GM18868 (cell line): ENCODE results near the gene LRP1B.
"Not testable (repeated sequence)": the region's sequence is repeated elsewhere in the genome, so short reads cannot be mapped to it uniquely, and the experiment has no call there.

Source experiments
- ATAC-seq: cut with Tn5 transposase; IDR thresholded peaks from one replicate; pipeline ENCODE4 v1.9.1; 2021; ENCODE audit warnings: mild to moderate bottlenecking, moderate library complexity; ENCODE audit not compliant: unreplicated experiment

The LRP1B gene

DNA sequence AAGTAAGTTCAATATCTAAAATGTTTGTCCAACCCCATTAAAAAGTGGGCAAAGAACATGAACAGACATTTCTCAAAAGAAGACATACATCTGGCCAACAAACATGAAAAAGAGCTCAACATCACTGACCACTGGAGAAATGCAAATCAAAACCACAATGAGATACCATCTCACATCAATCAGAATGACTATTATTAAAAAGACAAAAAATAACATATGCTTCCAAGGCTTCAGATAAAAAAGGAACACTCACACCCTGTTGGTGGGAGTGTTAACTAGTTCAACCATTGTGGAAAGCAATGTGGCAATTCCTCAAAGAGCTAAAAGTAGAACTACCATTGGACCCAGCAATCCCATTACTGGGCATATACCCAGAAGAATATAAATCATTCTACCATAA lies 931.1 kb downstream of the LRP1B start:
- no peak for ATAC-seq

DNA sequence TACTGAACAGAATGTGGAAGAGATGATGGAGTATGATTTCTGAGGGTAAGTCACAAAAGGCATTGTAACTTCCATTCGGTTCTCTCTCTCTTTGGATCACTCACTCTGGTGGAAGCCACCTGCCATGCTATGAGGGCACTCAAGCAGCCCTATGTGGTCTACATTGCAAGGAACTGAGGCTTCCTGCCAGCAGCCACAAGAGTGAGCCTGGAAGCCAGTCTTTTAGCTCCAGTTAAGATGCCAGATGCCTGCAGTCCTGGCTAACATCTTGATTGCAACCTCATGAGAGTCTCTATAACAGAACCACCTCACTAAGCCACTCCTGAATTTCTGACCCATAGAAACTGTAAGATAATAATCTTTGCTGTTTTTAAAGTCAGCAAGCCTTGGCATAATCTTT lies 935.7 kb downstream of the LRP1B start:
- no peak for ATAC-seq

DNA sequence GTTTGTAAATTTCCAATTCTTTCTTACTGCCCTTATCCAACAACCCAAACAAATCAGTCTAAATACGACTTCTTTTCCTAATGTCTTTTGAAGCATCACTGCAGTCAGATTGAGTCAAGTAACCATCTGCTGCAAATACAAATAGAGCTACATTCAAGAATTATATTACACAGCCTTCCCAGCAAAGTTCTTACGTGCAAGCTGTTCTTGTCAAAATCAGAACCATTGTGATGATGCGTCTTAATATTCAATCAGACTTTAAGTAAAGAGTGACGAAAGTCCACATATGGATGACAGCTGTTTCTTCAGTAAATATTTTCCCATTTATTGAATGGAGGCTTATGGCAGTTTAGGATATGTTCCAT lies 943.8 kb downstream of the LRP1B start:
- no peak for ATAC-seq

DNA sequence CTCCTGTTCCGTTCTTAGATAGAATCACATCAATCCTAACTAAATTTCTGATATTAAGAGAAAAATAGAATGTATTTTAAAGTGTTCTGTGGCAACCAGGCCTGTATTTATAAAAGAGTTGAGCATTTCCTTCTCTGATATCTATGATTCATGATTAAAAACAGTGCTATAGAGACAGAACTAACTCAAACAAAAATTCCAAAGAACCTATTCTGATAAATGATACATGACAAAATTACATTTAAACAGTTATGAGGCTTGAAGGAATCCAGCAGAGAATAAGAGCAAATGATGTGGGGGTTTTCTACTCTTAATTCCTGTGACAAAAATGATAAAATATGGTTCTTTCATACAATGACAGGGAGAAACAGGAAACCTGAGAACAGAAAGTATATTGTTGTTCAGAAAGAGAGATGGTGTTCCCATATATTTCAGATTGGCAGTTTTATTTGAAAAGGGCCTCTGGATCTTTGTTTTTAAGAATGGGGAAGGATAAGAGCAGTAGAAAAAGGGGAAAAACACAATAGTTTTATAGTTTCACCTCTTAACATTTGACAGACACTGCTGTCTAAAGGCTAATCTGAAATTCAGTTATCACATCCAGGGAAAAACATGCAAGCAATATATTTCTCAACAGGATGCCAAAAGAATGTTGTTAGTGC lies 944.3 kb downstream of the LRP1B start:
- no peak for ATAC-seq

DNA sequence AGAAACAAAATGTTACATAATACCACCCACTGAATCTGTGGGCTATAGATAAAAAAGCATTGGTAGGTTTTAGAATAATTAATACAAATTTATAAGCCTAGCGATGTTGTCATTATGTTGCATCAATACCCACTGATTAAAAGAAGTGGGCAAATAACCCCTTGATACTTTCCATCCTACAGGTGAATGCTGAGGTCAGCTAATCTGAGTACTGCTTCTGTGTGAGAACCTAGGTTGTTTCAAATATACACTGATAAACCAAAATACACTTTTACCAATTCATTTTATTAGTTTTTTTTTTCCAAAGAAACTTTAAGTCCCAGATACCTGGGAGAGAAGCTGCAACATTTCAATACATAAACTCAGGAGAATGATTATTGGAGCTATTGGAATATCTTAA lies 948.6 kb downstream of the LRP1B start:
- no peak for ATAC-seq

DNA sequence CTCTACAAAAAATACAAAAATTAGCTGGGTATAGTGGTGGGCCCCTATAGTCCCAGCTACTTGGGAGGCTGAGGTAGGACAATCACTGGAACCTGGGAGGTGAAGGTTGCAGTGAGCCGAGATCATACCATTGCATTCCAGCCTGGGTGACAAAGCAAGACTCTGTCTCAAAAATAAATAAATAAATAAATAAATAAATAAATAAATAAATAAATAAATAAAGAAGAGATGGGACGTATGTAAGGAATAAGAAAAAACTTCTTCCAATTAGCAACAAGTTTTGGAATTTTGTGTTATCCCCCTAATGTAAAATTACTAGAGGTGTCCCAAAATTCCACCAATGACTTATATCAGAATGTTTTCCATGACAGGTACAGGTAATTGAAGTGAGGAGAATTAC lies 961.7 kb downstream of the LRP1B start:
- not testable (repeated sequence) for ATAC-seq

DNA sequence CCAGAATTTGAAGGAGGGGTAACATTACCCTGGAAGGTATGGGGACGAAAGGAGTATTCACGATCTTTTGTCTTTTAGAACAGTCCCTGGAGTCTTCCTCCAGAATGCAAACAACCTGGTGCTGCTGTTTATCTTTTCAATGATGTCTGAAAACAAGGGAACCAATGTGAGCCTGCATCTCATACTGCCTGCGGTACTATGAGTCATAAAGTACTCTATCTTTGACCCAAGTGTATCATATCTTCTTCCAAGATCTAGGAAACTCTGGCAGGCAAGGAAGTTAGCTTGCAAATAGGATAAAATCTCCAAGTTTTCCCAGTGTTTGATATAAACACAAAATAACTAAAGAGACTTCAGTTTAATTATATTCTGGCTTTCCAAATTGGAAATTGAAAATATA lies 968.5 kb downstream of the LRP1B start:
- no peak for ATAC-seq

DNA sequence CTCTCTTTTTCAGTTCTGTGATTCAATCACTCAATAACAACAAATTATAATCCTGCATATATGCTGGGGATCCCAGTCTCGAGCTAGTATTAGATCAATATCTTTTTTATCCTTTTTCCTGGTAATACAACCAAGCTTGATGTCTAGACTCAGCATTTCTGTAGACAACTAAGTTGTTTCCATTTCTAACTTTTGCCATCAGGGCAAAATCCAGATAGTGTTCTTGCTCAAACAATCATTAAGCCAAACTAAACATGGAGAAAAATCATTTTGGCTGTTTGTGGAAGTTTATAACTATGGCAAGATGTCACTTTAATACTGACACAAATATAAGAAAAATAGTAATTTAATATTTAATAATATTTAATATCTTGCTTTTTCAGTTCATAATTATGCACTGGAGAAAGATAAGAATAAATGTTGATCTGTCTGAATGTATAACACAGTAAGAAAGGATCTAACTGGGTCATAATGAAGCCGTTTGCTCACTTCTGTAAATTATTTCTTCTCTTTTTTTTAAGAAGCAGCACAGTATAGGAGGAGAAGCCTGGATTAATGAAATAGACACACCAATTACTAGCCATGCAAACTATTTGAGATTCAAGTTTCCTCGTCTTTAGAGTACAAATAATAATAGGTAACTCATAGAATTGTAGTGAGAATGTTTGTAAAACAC lies 979.1 kb downstream of the LRP1B start:
- no peak for ATAC-seq

DNA sequence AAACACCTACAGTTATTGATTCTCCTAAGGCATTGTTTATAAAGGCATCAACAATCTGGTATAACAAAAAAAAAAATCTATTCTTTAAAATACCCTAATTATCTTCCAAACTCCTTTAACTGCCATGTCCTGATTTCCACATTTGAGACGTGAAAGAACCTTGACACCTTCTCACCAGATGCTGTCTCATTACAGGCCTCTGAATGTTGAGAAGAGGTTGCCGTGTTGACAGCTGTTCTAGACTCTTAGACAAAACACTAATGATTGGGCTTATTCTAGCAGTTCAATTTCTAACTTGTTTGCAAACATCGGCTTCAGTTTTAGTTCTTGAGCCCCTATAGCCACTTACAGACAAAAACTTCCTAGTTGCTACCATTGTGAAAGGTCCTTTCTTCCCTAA lies 988.8 kb downstream of the LRP1B start:
- ATAC-seq, result no peak

DNA sequence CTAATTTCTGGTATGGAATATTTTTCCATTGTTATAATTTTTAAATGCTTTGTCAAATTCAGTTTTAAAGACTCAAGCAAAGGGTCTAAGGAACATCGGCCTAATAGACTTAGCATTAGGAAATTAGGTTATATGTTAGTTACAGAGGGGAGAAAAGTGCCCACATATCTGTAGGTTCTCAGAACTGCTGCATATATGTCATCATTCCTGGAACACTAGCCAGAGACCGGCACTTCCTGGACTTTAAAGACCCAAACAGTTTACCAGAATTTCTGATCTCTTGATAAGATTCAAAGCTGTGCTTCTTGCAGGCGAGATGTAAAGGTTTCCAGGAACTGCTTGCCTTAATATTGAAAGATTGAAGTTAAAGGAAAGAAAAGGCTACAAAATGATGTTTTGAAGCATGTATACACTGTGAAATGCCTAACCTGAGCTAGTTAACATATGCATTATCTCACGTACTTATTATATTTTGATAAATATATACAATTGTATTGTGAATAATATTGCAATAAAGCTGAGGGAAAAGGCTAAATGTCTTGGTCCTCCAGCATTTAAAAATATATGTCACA lies 993.6 kb downstream of the LRP1B start:
- ATAC-seq, result no peak

DNA sequence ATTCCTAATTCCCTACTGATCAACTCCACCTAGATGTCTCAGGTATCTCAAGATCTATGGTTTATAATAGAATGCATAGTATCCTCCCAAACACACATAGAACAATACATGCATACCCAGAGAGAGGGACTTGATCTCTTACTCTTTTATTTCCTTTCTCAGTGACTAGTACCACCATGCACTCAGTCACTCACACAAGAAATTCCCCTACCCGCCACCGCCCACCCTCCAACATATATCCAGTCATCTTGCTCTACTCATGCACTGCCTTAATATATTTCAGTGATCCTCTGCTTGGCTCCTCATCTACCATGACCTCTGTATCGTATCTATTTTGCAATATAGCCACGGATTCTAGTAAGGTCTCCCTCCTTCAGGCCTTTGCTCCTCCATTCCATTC lies 996.9 kb downstream of the LRP1B start:
- no peak for ATAC-seq

DNA sequence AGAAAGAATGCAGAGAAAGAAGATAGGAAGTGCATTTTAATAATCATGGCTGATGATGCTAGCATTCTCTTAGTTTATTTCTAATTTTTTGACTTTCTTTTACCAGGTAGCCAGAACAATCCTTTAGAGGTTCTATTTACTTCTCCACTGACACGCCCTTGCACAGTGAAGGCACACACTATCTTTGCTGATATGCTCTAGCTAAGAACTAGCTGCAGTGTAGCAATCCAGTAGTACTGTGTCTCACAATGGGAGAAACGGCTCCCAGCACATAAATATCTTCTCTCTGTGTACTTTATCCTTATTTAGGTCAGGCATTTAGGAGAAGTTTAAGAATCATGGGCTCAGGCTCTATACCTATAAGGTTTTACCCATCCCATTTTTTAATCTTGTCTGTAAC lies 1005.4 kb downstream of the LRP1B start:
- ATAC-seq, result no peak

DNA sequence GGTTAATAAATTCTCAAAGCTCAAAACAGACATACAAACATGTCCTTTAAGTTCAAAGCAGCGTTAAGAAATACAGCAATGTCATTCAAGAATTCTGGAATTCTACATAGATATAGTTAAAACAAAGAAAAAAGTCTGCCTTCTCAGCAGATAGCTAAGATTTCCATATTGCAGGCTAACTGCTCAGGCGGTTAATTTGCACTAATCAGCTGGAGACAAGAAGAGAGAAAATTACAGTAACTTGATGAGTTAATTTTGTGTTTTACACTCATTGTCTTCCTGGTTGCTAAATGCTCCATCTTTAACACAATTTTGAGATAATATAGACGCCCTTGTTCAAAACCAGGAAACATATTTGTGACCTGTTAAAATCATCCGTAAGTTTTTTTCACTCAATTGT lies 1012.0 kb downstream of the LRP1B start:
- ATAC-seq, result no peak

DNA sequence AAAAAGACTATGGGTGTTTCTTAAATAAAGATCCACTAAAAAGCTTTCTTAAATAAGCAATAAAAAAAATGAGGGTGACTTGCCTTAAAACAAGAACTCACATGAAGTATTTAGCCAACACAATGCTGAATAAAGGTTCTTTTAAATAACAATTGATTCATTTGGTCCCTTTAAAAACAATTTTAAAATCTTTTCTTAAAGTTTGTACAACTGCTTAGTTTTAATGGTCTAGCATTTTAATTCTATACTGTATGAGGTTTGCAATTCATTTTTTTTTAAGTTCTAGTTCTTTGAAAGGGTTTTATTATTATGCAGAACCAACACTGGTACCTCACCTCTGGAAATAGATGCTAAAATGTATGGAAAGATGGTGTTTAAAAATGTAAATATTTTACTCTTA lies 1017.5 kb downstream of the LRP1B start:
- no peak for ATAC-seq

DNA sequence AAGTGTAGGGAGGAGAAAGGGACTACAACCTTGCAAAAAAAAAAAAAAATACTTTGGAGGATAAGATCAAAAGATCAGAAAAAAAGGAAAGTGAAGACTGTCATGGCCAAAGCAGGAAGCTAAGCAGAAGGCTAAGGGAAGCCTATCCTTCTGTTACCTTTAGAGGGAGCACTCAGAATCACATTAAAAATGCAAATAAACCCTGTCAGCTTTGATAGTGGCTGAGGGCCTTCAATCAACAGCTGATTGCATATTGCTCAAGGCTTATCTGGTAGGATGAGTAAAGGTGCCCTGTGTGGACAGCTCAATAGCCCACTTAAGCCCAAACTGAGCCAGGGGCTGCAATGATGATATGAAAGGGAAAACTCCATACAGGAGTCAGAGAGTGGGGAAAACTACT lies 1021.2 kb downstream of the LRP1B start:
- ATAC-seq, result peak; percentile 36

DNA sequence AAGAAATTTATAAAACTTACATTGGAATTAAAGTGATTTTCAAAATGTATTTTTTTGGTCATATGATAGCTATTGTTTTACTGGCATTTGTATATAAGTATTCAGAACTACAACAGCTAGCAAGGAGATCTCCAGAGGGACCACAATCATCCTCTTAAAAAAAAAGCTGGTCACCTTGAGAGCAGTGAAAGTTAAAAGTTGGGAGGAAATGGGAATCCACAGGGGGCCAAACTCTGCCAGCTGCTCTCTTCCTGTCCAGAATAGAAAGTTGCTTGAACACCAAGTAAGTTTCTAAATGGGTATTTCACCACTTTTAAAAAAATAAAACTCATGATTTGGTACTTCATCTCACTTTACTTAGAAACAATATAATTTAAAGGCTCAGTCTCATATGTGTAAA lies 1025.1 kb downstream of the LRP1B start:
- ATAC-seq, result no peak

DNA sequence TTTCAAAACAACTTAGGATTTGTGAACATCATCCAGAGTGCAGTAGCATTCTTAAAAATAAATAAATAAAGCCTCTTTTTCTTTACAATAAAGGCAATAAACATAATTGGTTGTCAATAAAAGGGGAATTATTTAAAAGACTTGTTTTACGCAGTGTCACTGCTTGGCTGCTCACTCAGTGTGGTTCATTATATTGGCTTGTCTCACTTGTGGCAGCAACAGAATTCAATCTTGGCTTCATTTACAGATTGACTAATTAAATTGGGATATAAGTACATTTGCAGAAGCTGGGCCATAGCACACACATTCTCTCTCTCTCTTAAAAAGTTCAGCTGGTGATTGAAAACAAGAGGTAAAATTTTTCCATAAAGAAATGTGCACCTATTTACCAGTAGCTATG lies 1027.6 kb downstream of the LRP1B start:
- no peak for ATAC-seq

DNA sequence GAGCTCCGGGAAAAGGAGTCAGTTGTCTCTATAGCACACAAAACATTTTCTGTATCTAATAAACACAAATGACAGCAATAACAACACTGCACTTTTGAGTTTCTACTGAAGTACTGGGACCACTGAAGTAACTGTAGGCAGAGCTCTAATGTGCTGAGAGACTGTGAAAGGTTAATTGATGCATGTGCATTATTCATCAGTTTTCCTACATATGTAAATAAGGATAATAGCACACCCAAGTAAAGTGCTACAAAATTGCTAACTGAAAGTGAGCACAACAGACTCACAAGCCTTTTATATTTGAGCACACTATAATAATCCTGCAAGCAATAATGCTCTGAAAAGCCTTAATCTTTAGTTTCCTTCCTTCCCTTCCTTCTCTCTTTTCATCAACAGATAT lies 1051.6 kb downstream of the LRP1B start:
- no peak for ATAC-seq

DNA sequence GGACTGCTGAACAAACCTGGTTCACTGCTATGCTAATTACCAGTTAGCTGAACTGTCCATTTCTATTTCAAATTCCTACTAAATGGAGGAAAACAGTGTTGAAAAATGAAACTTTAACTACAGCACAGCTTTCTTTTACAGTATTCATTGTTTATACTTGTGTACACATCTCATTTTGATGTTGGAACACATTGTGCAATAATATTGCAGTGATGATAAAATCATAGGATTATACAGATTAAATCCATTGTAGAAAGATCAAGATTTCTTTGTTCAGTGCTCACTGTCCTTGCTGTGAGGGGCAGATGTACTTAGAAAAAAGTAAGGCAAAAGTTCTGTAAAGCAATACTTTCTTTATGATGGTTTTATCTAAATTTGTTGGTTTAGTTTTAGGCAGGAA lies 1055.1 kb downstream of the LRP1B start:
- no peak for ATAC-seq

DNA sequence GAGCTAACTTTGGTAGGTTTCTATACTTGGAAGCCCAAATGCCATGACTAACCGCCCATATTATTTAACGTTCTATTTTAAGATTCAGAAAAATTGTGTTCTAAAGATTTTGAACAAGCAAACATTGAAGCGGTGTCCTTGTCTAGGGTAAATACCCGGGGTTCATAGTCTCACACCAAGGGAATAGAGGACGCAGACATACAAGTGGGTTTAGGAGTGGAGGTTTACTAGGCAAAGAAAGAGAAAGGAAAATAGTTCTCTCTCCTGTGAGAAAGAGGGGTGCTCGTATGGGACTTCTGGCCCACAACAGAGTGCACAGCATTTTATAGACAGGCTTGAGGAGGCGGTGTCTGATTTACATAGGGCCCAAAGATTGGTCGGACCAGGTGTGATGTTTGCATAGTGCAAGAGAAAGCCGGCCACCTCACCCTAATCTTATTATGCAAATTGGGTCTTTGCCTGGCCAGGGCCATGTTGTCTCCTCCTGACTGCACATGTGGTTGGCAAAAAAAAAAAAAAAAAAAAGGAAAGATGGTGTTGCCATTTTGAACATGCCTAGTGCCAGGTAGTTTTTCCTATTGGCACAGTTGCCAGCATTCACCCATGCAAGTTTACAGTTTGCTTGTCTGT lies 1062.6 kb downstream of the LRP1B start:
- no peak for ATAC-seq

DNA sequence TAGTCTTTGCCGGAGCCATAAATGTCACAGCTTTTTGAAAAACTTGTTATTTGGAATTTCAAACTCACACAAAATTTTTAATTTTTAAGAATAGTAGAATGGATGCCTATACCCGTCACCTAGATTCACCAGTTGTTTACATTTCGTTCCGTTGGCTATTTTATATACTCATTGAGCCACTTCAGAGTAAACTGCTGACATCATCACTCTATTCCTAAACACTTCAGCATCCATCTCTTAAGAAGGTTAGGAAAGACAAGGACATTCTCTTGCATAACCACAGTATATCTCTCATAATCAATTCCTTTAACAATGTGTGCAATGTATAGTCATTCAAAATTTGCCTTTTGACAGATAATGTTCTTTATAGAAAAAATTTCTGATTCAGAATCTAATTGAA lies 1065.8 kb downstream of the LRP1B start:
- ATAC-seq, result no peak

DNA sequence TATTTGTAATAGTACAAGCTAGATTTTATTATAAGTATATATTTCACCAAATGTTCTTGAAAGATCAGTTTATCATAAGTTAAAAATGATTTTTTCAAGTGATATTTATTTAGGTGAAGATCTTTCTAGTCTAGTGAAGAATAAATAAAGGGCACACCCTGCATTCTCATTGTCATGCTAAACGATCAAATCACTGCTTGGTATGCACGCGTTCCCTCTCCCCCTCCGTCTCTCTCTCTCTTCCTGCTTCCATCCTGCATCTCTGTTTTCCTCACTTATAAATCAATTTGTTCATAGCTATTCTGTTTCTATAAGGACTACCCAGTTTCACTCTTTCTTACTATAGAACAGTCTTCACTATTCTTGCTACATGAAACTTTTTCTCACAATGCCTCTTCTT lies 1067.4 kb downstream of the LRP1B start:
- ATAC-seq, result no peak
